NB4 (cell line): ENCODE measurements around the gene TANC1.

Experiments
- DNase-seq: peaks from one replicate; pipeline ENCODE4 v3.0.0; 2010; ENCODE audit warnings: low read depth
- H3K4me3 ChIP-seq: one replicate; pipeline ENCODE4 v1.5.1; 2011; ENCODE audit warnings: mild to moderate bottlenecking, low read depth, low read length, moderate library complexity
- MYC ChIP-seq: IDR thresholded peaks from 2 replicates; pipeline ENCODE4 v1.6.1; 2011; ENCODE audit warnings: low read depth, low read length
- POLR2A ChIP-seq: IDR thresholded peaks from 2 replicates; pipeline ENCODE4 v1.6.1; 2011; ENCODE audit warnings: mild to moderate bottlenecking; ENCODE audit not compliant: insufficient read length; ENCODE audit errors: extremely low read depth
- TF ChIP-seq, protein P1 (sequence below): IDR thresholded peaks from one replicate; pipeline ENCODE4 v1.5.1; 2012; ENCODE audit warnings: low read depth, low read length
- TF ChIP-seq, protein P2 (sequence below): IDR thresholded peaks from 2 replicates; pipeline ENCODE4 v1.6.1; 2011; ENCODE audit warnings: low read depth, low read length

TANC1 gene

DNA sequence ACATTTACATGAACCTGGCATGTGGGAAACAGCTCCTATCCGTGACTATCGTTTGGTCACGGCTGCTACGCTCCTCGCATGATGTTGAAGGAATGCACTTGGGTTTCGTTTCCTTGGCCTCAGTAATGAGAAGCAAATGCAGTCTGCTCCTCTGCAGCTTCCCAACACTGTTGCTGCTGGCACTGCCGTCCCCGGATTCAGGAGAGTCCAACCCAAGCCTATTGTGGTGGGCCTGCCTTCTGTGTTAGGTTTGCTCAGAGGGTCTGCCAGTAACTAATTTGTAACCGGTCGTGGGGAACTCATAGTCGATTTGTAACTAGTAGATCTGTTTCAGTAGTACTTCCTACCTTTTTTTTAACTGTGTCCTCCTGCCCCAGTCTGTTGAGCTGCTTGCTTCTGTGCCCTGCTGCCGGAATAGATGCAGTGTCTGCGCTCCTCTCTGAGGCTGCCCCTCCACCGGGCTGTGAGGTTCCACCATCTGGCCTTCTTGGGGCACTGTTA, 259.7 kb downstream of the TANC1 start:
- TF ChIP-seq POLR2A (no peak), MYC (no peak)
- TF ChIP-seq, protein P1, sequence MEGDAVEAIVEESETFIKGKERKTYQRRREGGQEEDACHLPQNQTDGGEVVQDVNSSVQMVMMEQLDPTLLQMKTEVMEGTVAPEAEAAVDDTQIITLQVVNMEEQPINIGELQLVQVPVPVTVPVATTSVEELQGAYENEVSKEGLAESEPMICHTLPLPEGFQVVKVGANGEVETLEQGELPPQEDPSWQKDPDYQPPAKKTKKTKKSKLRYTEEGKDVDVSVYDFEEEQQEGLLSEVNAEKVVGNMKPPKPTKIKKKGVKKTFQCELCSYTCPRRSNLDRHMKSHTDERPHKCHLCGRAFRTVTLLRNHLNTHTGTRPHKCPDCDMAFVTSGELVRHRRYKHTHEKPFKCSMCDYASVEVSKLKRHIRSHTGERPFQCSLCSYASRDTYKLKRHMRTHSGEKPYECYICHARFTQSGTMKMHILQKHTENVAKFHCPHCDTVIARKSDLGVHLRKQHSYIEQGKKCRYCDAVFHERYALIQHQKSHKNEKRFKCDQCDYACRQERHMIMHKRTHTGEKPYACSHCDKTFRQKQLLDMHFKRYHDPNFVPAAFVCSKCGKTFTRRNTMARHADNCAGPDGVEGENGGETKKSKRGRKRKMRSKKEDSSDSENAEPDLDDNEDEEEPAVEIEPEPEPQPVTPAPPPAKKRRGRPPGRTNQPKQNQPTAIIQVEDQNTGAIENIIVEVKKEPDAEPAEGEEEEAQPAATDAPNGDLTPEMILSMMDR, result no peak
- TF ChIP-seq, protein P2, sequence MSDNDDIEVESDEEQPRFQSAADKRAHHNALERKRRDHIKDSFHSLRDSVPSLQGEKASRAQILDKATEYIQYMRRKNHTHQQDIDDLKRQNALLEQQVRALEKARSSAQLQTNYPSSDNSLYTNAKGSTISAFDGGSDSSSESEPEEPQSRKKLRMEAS, result no peak
- H3K4me3 ChIP-seq, result no peak overlapping the region
- DNase-seq, result no peak

GRCh38 chr2:159229476-159230144, 261.2 kb downstream of the TANC1 start:
- no peak for DNase-seq
- TF ChIP-seq, protein P1, result no peak
- TF ChIP-seq, protein P2, result no peak
- TF ChIP-seq POLR2A, result no peak
- TF ChIP-seq MYC, result no peak
- no peak overlapping the region for H3K4me3 ChIP-seq

GRCh38 chr2:159230145-159230877, 261.9 kb downstream of the TANC1 start:
- H3K4me3 ChIP-seq, result no peak overlapping the region
- TF ChIP-seq, protein P2, result no peak
- TF ChIP-seq, protein P1, result no peak
- no peak for TF ChIP-seq MYC
- no peak for TF ChIP-seq POLR2A
- DNase-seq, result no peak

GRCh38 chr2:159232456-159233170, 264.2 kb downstream of the TANC1 start:
- no peak for DNase-seq
- no peak overlapping the region for H3K4me3 ChIP-seq
- no peak for TF ChIP-seq MYC

GRCh38 chr2:159234868-159235267, 266.4 kb downstream of the TANC1 start:
- no peak overlapping the region for H3K4me3 ChIP-seq
- no peak for DNase-seq
- TF ChIP-seq POLR2A, result no peak
- TF ChIP-seq, protein P1, result no peak

DNA sequence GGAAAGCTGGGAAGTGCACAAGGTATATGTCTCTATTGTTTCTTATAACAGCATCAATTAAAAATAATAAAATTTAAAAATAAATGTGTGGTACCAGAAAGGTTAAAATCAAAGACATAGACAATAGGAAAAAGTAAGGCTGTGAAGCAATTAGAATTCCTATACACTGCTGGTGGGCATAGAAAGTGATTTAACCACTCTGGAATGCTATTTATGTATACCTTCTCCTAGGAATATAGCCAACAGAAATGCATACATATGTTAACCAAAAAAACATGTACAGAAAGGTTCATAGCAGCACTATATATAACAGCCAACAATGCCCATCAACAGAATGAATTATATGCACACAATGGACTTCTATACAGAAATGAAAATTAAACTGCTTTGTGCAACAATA, 275.1 kb downstream of the TANC1 start:
- DNase-seq, result no peak
- TF ChIP-seq, protein P2, result no peak
- TF ChIP-seq MYC (no peak), POLR2A (no peak)
- TF ChIP-seq, protein P1, result no peak
- no peak overlapping the region for H3K4me3 ChIP-seq
